ENCODE data around the gene HLA-DQB1.

The HLA-DQB1 gene

GRCh38 chr6:32625137-32625536 is 41.3 kb downstream of the HLA-DQB1 start:
- no peak for ATAC-seq
- H3K27ac Mint-ChIP-seq, result peak overlapping the region; percentile 60
- H3K27me3 Mint-ChIP-seq, result no peaks in the 10 kb centered on the region
- H3K9me3 Mint-ChIP-seq, result no peaks in the 10 kb centered on the region
- no peak overlapping the region for H3K4me3 Mint-ChIP-seq
- H3K4me1 Mint-ChIP-seq, result peaks cover 67% of the 10 kb centered on the region
- no peak for DNase-seq
- H3K36me3 Mint-ChIP-seq (ENCODE audit: low read depth), result no peaks in the 10 kb centered on the region

GRCh38 chr6:32624565-32624964 is 41.9 kb downstream of the HLA-DQB1 start:
- Mint-ChIP-seq H3K27ac (no peak overlapping the region), H3K4me1 (peaks cover 67% of the 10 kb centered on the region), H3K36me3 (ENCODE audit: low read depth) (no peaks in the 10 kb centered on the region), H3K9me3 (no peaks in the 10 kb centered on the region), H3K4me3 (no peak overlapping the region), H3K27me3 (no peaks in the 10 kb centered on the region)
- no peak for ATAC-seq
- DNase-seq, result no peak

GRCh38 chr6:32623693-32624092 is 42.8 kb downstream of the HLA-DQB1 start:
- Mint-ChIP-seq H3K9me3 (no peaks in the 10 kb centered on the region), H3K27ac (peak overlapping the region; percentile 66)

GRCh38 chr6:32622545-32623401 is 43.7 kb downstream of the HLA-DQB1 start:
- Mint-ChIP-seq H3K27me3 (no peaks in the 10 kb centered on the region), H3K9me3 (peaks cover 3% of the 10 kb centered on the region), H3K36me3 (ENCODE audit: low read depth) (no peaks in the 10 kb centered on the region), H3K4me1 (peaks cover 58% of the 10 kb centered on the region), H3K4me3 (peak overlapping the region; percentile 42), H3K27ac (peak overlapping the region; percentile 88)
- ATAC-seq (peak; percentile 95), DNase-seq (peak; percentile 48)

More at GRCh38 chr6:32623693-32624092, 42.8 kb downstream of the HLA-DQB1 start:
- Mint-ChIP-seq H3K36me3 (ENCODE audit: low read depth) (no peaks in the 10 kb centered on the region), H3K4me1 (peaks cover 67% of the 10 kb centered on the region), H3K4me3 (peak overlapping the region; percentile 43), H3K27me3 (no peaks in the 10 kb centered on the region)
- no peak for DNase-seq
- no peak for ATAC-seq

- Mint-ChIP-seq H3K36me3 (ENCODE audit: low read depth) (no peaks in the 10 kb centered on the region), H3K27ac (no peak overlapping the region), H3K27me3 (no peaks in the 10 kb centered on the region), H3K4me1 (peaks cover 52% of the 10 kb centered on the region), H3K4me3 (no peak overlapping the region), H3K9me3 (peaks cover 3% of the 10 kb centered on the region)
- DNase-seq, result no peak
- no peak for ATAC-seq
These were observed 45.1 kb downstream of the HLA-DQB1 start for GRCh38 chr6:32621372-32621771.

- Mint-ChIP-seq H3K27me3 (no peaks in the 10 kb centered on the region), H3K9me3 (peaks cover 3% of the 10 kb centered on the region), H3K4me1 (peaks cover 50% of the 10 kb centered on the region), H3K27ac (no peak overlapping the region), H3K36me3 (ENCODE audit: low read depth) (no peaks in the 10 kb centered on the region), H3K4me3 (no peak overlapping the region)
- no peak for DNase-seq
- no peak for ATAC-seq
These were observed 48.7 kb downstream of the HLA-DQB1 start for GRCh38 chr6:32617751-32618150.

GRCh38 chr6:32615885-32616532 is 50.4 kb downstream of the HLA-DQB1 start:
- peak; percentile 71 for ATAC-seq

GRCh38 chr6:32614366-32615081 is 51.9 kb downstream of the HLA-DQB1 start:
- peaks cover 3% of the 10 kb centered on the region for H3K9me3 Mint-ChIP-seq
- ATAC-seq (no peak), DNase-seq (no peak)
- no peaks in the 10 kb centered on the region for H3K36me3 Mint-ChIP-seq (ENCODE audit: low read depth)
- H3K4me1 Mint-ChIP-seq, result peaks cover 38% of the 10 kb centered on the region
- no peak overlapping the region for H3K4me3 Mint-ChIP-seq
- peak overlapping the region; percentile 46 for H3K27ac Mint-ChIP-seq
- no peaks in the 10 kb centered on the region for H3K27me3 Mint-ChIP-seq

More at GRCh38 chr6:32615885-32616532, 50.4 kb downstream of the HLA-DQB1 start:
- Mint-ChIP-seq H3K27ac (peak overlapping the region; percentile 46), H3K36me3 (ENCODE audit: low read depth) (no peaks in the 10 kb centered on the region), H3K9me3 (peaks cover 3% of the 10 kb centered on the region), H3K27me3 (no peaks in the 10 kb centered on the region), H3K4me3 (no peak overlapping the region), H3K4me1 (peaks cover 40% of the 10 kb centered on the region)
- DNase-seq, result no peak

- Mint-ChIP-seq H3K27me3 (no peaks in the 10 kb centered on the region), H3K4me3 (no peak overlapping the region), H3K27ac (no peak overlapping the region), H3K36me3 (ENCODE audit: low read depth) (no peaks in the 10 kb centered on the region), H3K4me1 (peaks cover 41% of the 10 kb centered on the region), H3K9me3 (peaks cover 3% of the 10 kb centered on the region)
- ATAC-seq, result no peak
- DNase-seq, result no peak
These were observed 53.0 kb downstream of the HLA-DQB1 start for GRCh38 chr6:32613475-32613874.

- no peak overlapping the region for H3K4me3 Mint-ChIP-seq
These were observed 55.7 kb downstream of the HLA-DQB1 start for GRCh38 chr6:32610682-32611296.

GRCh38 chr6:32609731-32610640 is 56.5 kb downstream of the HLA-DQB1 start:
- Mint-ChIP-seq H3K27me3 (no peaks in the 10 kb centered on the region), H3K4me3 (no peak overlapping the region), H3K4me1 (peaks cover 29% of the 10 kb centered on the region), H3K36me3 (ENCODE audit: low read depth) (no peaks in the 10 kb centered on the region), H3K27ac (no peak overlapping the region), H3K9me3 (no peaks in the 10 kb centered on the region)
- ATAC-seq (peak; percentile 97), DNase-seq (peak; percentile 44)

More at GRCh38 chr6:32610682-32611296, 55.7 kb downstream of the HLA-DQB1 start:
- Mint-ChIP-seq H3K9me3 (no peaks in the 10 kb centered on the region), H3K27me3 (no peaks in the 10 kb centered on the region), H3K36me3 (ENCODE audit: low read depth) (no peaks in the 10 kb centered on the region), H3K4me1 (peaks cover 37% of the 10 kb centered on the region), H3K27ac (no peak overlapping the region)
- DNase-seq (no peak), ATAC-seq (no peak)
